PFSK-1 (cell line): Measurements from ENCODE around the gene GLI1.

ENCODE experiments used
- FOXP2 ChIP-seq: optimal IDR thresholded peaks from 2 replicates; pipeline ENCODE3; 2011; ENCODE audit warnings: borderline replicate concordance, control low read depth, inconsistent platforms; ENCODE audit not compliant: insufficient read depth; ENCODE audit errors: extremely low read length, extremely low read depth
- POLR2AphosphoS5 ChIP-seq: IDR thresholded peaks from 2 replicates; pipeline ENCODE4 v1.6.1; 2012; ENCODE audit warnings: low read depth, mild to moderate bottlenecking, control low read depth, low read length, moderate library complexity
- REST ChIP-seq, 2 experiments: IDR thresholded peaks; 2 replicates each; pipeline versions ENCODE4 v1.6.1 to v1.8.0; 2011 to 2012; ENCODE audit warnings: low read depth in 2 of 2, low read length in 2 of 2, control low read depth in 1 of 2, inconsistent platforms in 1 of 2, mild to moderate bottlenecking in 1 of 2, moderate library complexity in 1 of 2; ENCODE audit not compliant: insufficient read depth in 1 of 2
- SIN3A ChIP-seq: IDR thresholded peaks from 2 replicates; pipeline ENCODE4 v1.6.1; 2012; ENCODE audit warnings: mild to moderate bottlenecking, low read length, moderate library complexity, borderline replicate concordance; ENCODE audit not compliant: insufficient read depth
- TAF1 ChIP-seq: IDR thresholded peaks from 2 replicates; pipeline ENCODE4 v1.6.1; 2012; ENCODE audit warnings: low read length, control low read depth, borderline replicate concordance; ENCODE audit not compliant: insufficient read depth

DNA sequence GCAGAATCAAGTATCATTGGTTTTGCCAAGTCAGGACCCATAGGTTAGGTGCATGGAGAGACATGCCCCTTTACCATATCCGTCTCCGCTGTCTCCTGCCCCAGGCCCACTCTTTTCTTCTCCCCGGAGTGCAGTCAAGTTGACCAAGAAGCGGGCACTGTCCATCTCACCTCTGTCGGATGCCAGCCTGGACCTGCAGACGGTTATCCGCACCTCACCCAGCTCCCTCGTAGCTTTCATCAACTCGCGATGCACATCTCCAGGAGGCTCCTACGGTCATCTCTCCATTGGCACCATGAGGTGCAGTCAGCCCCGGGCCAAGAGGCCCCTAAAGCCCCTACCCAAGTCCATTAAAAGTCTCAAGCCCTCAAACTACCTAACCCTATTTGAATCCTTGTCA lies 5.0 kb downstream of the GLI1 start:
- TF ChIP-seq SIN3A (no peak), REST (IDR thresholded peaks at IDR 0.05; ENCODE audit: insufficient read depth in 1 of 2, low read depth in 2 of 2, low read length in 2 of 2) (no peak), POLR2AphosphoS5 (no peak), TAF1 (no peak), FOXP2 (no peak)
